ENCODE results near the gene ALG6.
A peak's percentile ranks its signal among the peaks of the same experiment; 100 is the strongest.

The ALG6 gene

DNA sequence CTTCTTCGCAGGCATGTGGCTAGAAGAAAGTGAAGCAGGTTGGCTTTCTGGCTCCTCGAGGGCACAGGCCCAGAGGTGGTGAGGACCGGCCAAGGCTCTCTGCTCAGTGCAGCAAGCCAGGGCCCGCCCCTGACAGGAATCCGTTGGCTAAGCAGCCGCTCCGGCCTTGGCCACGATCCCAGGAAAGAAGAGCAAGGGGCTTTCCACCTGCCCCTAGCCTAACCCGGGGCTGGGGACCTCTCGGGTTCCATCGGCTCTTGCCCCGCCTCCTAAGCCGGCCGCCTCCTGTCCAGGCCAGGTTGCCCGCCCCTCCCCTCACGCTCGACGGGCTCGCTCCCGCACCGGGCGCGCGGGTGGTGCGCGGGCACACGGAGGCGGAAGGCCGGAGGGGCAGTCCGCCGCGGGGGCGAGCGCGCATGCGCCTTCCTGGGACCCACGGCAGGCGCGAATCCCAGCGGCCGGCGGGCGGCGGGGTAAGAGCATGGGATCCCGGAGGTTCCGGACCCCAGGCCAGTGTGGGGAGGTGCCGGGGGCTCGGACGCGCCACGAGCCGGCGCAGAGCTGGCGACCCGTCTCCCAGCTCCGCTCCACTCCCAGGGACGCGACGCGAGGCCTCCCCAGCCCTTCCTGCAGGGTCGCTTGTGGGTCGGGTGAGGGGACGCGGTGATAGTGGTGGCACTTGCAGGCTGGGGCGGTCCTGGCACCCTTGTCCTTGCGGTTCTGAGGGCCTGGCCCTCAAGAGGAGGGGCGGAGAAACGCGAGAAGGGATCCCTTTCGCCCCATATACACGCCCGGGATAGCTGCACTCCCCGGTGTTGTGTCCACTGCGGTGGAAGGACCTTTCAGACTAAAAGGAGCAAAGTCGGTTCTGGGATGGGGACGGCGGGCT is at the start of gene ALG6:
ALG6 (plus strand) TSS at position 413 of the 889 bp plus-strand sequence. CDS start 3,351 bp downstream, outside the sequence.
- peak; percentile 93 for DNase-seq

DNA sequence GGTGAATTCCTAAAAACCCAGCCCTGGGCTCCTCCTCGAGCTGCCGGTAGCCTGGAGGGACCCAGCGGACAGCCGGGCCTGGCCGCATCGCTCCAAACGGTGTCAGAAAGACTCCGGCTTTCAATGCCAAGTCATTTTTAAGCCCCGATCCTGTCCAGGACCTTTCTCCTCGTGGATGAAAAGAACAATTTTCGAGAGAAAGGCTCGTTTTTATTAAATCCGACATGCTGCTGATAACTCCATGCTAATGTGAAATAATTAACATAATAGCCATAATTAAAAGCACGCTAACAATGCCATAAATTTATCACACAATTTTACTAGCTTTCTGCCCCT is 49.6 kb upstream of the ALG6 start:
- no peak for DNase-seq

DNA sequence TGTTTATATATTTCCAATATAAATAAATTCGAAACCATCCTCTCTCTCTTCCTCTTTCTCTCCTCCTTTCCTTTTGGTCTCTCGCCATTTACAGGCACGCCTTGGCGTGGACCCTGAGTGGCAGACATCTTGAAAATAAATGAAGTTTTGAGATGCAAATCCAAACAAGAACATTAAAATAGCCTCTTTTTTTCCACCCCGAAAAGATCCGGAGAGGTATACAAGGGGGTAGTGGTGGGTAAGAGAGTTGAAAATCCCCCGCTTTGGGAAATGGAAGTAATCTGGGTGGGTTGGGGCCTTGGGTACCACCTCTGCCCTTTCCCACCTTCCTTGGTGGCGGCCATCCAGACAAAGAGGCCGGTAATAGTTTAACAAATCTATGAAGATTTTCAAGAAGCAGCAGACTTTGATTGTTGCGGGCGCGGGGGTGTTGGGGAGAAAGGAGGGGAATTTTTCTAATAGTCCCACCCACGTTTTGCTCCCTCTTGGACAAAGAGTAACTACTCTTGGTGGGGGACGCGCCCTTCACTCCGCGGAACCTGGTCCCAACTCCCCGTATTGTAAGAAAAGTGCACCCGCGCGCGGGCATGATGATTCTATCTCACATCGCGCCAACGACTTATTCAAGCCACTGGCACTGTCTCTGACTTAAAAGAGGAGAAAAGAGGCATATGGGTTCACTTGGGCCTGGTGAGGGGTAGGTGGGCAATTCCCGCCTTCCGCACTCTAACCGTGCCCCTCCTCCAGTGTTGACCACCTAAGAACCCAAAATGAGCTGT is 49.0 kb upstream of the ALG6 start:
- no peak for DNase-seq

DNA sequence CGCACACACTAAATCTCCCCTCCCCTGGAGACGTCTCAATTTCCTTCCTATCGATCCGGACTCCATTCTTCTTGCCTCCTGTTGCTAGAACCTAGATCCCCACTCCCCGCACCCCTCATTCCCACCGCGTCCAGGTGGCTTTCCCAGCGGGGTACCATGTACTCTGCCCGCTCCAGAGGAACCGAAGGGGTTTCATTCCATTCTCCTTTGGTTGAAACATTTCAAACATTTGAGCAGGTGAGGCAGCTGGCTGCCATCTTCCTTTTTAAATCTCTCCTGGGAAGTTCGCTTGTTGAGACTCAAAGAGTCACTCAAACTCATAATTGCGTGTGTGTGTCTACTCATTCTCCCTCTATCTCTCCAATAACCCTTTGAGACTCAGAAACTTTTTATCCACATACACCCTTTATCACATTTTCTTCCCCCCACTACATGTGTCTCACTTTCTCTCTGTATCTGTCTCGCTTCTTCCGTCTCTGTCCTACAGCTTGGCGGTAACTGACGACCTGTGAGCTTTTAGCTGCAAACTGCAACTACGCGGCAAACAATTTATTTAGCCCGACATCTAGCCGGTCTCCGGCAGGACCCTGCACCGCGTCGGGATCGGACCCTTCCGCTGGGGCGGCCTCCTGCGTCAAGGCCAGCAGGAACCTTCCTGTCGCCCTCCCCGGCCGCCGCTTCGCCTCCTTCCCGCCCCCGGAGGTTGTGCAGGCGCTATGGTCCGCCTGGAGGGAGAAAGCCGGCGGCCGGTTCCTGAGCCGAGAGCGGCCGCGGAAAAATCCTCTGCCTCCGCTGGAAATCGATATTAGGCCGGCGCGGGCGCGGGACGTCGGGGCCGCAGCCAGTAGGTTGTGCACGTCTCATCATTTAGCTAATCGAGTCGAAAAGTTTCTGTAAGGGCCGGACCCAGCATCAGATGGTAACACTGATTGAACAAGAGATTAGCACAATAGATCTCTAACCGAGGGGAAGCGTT is 48.1 kb upstream of the ALG6 start:
- no peak for DNase-seq

DNA sequence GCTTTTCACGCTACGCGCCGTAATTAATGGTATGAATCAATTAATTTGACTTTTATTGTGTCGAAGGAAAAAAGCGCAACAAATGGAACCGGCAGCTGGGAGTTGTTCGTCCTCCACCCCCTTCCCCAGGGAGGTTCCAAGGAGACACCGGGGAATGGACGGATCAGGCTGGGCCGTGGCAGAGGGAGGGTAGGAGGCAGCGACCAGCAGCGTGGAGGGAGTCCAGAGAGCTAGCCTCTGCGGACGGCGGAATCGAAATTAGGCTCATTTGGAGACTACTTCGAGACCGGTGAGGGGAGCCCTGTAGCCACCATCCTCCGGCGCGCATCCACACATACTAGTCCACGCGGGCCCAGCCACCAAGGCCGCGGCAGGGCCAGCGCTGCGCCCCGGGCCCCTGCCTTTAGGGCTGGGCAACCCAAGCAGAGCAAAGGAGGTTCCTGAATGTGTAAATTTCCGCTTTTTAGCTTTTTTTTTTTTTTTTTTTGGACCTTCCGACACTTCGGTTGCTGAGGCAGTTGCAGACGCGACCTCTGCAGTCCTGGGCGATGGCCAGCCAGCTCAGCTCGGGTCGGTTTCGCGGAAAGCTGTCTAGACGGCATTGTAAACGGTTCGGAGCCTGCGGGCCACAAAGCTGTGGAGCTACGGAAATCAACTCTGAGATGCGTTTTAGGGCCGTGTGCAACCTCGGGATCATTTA is 47.3 kb upstream of the ALG6 start:
- no peak for DNase-seq

DNA sequence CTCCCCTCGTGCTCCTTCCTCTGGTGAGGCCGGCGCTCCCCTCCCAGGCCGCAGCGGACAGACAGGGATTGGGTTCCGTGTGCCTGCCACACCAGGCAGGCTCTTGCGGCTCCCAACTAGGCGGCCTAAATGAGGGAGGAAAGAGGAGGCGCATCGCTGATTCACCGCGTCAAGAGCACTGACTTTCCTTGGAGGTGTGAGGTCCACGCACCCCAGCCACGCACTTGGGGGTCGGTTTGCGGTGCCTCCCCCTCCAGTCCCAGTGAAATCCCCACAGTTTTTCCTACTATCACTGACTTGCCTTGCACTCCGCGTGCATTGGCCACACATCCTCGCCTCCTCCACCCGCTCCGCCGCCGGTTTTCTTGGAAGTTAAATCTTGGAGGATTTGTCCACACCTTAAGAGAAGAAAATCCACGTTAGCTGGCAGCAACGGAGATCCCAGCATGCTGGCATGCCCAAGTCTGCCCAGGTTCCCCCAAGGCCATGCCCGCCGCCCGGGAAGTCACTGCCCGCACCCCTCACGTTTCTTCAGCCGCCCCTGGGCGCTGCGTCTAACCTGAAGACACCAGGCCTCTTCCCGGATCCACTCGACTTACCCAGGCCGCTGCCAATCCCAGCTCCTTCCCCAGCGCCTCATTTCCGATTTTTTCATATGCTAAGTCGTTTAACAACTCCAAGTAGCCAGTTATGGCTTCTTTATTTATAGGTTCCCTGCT is 46.2 kb upstream of the ALG6 start:
- DNase-seq = no peak

DNA sequence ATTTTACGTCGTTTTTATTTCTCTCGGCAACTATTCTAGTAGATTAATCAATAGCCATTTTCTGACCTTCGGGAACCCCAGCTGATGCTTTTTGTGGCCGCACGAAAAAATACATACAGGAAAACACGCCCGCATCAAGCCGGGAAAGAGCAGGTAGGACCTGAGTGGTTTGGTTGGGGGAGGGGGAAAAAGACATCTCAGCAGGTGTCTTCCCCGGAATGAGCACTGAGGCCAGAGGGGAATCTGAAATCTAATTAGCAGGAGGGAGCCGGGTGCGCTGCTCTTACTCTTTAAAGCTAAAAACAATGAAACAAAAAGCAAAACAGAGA is 45.7 kb upstream of the ALG6 start:
- no peak for DNase-seq

DNA sequence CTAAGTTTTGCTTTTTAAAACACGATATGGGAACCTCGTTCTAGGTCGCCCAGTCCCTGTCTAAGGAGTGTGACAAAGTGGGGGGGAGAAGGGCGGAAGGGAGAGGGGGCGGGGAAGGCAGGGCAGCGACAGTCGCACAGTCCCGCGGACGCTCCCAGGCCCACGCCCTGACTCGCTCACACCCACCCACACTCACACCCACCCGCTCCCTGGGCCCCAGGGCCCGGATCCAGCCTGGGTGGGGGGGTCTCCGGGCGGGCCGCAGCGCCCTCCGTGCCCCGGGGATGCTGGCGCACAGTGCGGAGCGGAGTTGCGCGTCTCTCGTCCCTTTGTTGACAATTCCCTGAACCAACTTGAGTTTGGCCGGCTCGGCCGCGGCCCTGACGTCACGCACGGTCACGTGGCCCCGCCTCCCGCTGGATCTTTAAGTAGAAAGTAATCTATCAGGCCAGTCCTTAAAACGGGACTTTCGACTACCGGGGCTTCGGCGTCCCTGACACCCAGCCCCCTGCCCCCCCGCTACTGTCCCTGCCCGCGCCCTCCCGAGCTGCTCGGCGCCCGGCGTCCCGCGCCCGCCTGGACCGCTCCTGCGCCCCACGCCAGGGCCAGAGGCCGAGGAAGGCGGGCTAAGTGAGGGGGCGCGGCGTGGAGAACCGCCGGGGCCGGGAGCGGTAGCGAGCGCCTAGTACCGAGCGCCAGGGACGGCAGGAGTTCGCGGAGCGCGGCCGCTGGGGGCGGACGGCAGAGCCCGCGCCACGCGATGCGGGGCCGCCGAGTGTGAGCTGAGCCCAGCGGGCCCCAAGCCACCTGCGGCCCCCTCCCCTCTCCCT is 45.1 kb upstream of the ALG6 start, which contains the start of gene FOXD3:
FOXD3 (plus strand) TSS at position 454 of the 830 bp plus-strand sequence. CDS start 492 bp downstream, outside the sequence.
- DNase-seq = no peak

DNA sequence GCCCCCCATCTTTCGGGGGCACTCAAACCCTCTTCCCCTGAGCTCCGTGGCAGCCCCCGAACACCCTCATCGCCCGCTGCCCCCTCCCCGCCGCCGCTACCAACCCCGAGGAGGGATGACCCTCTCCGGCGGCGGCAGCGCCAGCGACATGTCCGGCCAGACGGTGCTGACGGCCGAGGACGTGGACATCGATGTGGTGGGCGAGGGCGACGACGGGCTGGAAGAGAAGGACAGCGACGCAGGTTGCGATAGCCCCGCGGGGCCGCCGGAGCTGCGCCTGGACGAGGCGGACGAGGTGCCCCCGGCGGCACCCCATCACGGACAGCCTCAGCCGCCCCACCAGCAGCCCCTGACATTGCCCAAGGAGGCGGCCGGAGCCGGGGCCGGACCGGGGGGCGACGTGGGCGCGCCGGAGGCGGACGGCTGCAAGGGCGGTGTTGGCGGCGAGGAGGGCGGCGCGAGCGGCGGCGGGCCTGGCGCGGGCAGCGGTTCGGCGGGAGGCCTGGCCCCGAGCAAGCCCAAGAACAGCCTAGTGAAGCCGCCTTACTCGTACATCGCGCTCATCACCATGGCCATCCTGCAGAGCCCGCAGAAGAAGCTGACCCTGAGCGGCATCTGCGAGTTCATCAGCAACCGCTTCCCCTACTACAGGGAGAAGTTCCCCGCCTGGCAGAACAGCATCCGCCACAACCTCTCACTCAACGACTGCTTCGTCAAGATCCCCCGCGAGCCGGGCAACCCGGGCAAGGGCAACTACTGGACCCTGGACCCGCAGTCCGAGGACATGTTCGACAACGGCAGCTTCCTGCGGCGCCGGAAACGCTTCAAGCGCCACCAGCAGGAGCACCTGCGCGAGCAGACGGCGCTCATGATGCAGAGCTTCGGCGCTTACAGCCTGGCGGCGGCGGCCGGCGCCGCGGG is 44.2 kb upstream of the ALG6 start:
- no peak for DNase-seq

DNA sequence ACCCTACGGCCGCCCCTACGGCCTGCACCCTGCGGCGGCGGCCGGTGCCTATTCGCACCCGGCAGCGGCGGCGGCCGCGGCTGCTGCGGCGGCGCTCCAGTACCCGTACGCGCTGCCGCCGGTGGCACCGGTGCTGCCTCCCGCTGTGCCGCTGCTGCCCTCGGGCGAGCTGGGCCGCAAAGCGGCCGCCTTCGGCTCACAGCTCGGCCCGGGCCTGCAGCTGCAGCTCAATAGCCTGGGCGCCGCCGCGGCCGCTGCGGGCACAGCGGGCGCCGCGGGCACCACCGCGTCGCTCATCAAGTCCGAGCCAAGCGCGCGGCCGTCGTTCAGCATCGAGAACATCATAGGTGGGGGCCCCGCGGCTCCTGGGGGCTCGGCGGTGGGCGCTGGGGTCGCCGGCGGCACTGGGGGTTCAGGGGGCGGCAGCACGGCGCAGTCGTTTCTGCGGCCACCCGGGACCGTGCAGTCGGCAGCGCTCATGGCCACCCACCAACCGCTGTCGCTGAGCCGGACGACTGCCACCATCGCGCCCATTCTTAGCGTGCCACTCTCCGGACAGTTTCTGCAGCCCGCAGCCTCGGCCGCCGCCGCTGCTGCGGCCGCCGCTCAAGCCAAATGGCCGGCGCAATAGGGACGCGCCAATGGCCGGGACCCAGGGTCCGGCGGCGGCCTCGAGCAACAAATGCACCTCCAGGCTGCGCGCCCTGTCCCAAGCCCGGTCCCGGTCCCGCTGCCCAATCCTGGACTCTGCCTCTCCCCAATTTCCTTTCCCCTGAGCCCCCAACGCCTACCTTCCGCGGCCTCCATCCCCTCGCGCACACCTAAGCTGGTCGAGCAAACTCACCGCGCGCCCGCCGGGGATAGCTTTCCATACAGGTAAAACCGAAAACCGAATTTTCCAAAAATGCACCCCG is 43.3 kb upstream of the ALG6 start:
- no peak for DNase-seq

DNA sequence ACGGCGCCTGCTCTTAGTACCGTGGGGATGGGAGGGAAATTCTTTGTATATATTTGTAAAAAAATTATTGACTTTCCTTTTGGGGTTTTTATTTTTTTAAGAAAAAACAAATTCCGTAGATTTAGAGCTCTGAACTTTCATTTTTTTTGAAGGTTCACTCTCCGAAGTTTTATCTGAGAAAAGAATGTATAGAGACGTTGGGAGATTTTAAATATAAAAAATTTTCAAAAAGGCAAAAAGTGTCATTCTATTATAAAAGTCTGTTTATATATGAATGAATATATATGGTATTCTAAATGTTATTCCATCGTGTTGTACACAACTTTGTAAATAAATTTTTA is 42.7 kb upstream of the ALG6 start:
- DNase-seq = no peak

DNA sequence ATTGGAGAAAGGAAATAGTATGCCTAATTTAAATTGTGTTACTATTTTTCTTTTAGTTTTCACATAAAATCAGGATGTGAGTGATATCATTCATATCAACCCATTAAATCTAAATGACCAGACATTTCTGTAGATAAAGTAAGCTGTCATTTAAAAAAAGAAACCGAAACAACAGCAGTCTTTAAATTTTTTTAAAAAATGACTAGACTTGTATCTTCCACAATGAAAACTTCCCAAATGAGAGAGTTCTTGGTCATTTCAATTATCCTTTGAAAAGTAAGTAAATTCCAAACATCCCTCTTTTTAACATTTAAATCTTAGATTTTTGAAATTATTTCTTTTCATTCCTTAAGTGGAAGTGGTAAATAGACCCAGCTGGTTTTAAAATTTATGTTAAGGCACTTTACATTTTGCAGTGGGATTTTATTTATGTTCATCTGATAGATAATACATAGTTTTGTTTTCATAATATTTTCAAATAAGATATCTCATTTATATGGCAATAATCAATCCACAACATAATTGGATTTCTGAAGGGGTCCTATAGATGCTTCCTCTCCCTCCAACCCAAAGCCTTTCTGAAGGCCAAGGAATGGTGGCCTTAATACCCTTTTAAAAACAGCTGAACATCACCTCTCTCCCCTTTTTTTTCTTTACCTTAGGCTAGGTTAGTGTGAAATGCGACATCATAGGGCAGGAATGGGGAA is 42.0 kb upstream of the ALG6 start:
- no peak for DNase-seq

DNA sequence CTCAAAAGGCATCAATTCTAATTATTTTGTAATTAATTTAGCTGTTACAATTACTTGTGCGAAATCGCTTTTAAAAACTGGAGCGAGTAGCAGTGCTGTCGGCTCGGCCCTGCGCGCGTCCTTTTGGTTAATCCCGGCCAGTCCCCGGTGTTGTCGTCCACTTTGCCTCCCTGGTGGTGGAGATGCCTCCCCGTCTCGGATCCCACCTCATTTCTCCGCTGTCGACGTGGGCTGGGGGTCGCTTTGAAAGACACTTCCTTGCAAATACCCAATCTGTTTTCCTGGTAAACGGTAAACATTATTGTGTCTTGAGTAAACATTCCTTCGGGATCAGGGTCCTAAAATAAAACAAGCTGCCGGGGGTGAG is 41.3 kb upstream of the ALG6 start:
- DNase-seq = no peak

DNA sequence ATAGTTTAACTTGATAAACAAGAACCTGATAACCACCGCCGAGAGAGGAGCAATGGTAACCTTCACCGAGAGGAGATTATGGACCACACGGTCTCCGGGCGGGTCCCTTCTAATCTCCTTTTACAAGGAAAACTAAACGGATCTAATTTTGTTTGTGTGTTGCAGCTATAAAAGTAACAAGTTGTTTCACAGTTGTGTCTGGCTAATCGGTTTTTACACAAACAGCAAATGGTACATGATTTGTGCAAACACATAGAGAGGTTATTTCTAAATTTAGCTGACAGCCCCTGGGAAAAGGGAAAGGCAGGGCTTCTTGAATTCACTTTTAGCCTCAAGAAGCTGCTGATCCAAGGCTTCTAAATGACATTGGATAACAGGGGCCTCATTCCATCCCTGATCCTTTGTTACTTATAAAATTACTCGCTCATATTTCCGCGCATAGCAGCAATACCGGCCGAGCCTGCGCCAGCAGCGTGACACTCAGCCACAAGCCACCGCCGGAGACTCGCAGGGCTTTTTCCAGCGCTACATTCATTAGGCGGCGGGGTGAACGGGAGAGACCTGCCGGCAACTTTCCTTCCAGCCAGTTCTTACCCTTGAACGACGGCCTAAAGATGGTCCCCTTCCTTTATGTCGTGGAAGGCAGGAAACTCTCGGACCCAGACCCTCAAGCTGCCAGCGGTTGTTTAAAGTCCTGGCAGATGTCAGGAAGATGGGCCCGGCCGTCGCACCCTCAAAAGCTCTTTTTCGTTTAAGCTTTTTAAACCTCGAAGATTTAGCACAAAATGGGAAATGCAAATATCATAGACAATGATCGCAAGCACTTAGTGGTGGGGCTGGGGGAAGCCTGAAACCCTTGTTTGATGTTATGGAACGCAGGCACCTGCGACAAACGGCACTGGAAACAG is 40.7 kb upstream of the ALG6 start:
- no peak for DNase-seq

DNA sequence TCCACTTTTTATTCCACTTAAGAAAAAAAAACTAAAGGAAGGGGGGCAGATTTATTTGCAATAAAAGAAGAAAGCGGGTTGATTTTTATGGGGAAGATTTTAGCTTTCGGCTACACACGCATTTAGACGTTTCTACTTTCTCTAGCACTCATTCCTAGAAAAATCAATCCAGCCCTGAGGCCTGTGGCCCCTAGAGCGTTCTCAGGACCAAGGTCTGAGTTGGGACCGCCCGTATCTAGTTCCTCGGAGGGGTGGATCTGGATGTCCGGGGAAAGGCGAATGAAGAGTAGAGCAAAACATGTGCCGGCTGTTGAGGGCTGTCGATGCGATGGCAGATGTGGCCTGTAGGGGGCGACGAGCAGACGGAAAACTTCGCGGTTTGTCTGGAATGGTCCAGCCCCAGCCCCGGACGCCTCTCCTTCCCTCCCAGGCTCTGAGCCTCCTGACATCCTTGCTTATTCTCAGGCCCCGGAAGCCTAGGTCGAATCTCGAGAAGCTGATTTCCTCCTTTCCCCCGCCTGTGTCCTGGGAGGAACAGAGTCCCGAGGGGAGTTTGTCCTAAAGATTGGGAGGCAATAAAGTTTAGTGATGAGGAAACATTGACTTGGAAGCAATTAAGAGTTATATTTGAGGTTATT is 39.9 kb upstream of the ALG6 start:
- DNase-seq = peak; percentile 42

DNA sequence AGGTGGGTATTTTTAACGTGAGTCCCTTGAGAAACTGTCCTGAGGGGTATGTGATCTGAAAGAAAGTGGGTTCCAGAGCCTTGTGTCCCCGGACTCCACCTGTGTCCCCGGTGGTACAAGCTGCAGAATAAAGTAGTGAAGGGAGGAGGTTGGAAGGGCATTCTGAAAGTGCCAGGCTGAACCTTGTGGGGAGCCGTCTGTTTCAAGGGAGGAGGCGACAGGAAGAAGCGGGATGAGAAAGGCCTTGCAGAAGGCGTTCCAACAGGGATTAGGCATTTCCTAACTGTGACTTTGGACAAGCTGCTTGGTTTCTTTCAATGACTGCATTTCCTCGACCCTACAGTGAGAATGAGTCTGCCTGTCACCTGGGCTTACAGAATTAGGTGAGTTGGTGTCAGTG is 39.3 kb upstream of the ALG6 start:
- DNase-seq = no peak

All from GDM1 (cell line).